DOHH2 (cell line): ENCODE results near the gene CRTC3.

Experiments
- EZH2phosphoT487 ChIP-seq: fragments of 200-600 bp; sonication (generic); IDR thresholded peaks from 2 replicates; pipeline ENCODE4 v1.6.1; 2017; ENCODE audit warnings: borderline replicate concordance, mild to moderate bottlenecking, antibody characterized with exemption, low read length, moderate library complexity, mixed read lengths
- TF ChIP-seq, protein P1 (sequence below): fragments of 200-600 bp; sonication (generic); IDR thresholded peaks from one replicate; pipeline ENCODE4 v1.5.1; 2014; ENCODE audit warnings: antibody characterized with exemption, mild to moderate bottlenecking, low read depth, low read length; ENCODE audit not compliant: poor library complexity, severe bottlenecking

GRCh38 chr15:90659481-90659880 lies 129.8 kb downstream of the CRTC3 start:
- TF ChIP-seq, protein P1, sequence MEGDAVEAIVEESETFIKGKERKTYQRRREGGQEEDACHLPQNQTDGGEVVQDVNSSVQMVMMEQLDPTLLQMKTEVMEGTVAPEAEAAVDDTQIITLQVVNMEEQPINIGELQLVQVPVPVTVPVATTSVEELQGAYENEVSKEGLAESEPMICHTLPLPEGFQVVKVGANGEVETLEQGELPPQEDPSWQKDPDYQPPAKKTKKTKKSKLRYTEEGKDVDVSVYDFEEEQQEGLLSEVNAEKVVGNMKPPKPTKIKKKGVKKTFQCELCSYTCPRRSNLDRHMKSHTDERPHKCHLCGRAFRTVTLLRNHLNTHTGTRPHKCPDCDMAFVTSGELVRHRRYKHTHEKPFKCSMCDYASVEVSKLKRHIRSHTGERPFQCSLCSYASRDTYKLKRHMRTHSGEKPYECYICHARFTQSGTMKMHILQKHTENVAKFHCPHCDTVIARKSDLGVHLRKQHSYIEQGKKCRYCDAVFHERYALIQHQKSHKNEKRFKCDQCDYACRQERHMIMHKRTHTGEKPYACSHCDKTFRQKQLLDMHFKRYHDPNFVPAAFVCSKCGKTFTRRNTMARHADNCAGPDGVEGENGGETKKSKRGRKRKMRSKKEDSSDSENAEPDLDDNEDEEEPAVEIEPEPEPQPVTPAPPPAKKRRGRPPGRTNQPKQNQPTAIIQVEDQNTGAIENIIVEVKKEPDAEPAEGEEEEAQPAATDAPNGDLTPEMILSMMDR = no peak
- no peak for TF ChIP-seq EZH2phosphoT487
